D721Med (cell line): ENCODE measurements around the gene HADHA.

Source experiments
- DNase-seq: peaks from one replicate; pipeline ENCODE4 v3.0.0; 2011; ENCODE audit warnings: low spot score; ENCODE audit not compliant: insufficient read length
- FAIRE-seq: peaks from 2 replicates; lab custom pipeline; 2011; peaks lifted over from hg19 to GRCh38; lab: Jason Lieb, UNC
- TF ChIP-seq, protein P1 (sequence below): IDR thresholded peaks from 2 replicates; pipeline ENCODE4 v1.5.1; 2012; ENCODE audit warnings: mild to moderate bottlenecking, control low read depth; ENCODE audit not compliant: insufficient read depth; ENCODE audit errors: missing control alignments

HADHA gene

GRCh38 chr2:26157580-26157979 lies 86.9 kb downstream of the HADHA start:
- DNase-seq = no peak
- TF ChIP-seq, protein P1, sequence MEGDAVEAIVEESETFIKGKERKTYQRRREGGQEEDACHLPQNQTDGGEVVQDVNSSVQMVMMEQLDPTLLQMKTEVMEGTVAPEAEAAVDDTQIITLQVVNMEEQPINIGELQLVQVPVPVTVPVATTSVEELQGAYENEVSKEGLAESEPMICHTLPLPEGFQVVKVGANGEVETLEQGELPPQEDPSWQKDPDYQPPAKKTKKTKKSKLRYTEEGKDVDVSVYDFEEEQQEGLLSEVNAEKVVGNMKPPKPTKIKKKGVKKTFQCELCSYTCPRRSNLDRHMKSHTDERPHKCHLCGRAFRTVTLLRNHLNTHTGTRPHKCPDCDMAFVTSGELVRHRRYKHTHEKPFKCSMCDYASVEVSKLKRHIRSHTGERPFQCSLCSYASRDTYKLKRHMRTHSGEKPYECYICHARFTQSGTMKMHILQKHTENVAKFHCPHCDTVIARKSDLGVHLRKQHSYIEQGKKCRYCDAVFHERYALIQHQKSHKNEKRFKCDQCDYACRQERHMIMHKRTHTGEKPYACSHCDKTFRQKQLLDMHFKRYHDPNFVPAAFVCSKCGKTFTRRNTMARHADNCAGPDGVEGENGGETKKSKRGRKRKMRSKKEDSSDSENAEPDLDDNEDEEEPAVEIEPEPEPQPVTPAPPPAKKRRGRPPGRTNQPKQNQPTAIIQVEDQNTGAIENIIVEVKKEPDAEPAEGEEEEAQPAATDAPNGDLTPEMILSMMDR = no peak
- FAIRE-seq = no peak

- DNase-seq = no peak
- no peak for FAIRE-seq
- TF ChIP-seq, protein P1 = no peak
Measured at GRCh38 chr2:26150243-26150642, 94.2 kb downstream of the HADHA start.

DNA sequence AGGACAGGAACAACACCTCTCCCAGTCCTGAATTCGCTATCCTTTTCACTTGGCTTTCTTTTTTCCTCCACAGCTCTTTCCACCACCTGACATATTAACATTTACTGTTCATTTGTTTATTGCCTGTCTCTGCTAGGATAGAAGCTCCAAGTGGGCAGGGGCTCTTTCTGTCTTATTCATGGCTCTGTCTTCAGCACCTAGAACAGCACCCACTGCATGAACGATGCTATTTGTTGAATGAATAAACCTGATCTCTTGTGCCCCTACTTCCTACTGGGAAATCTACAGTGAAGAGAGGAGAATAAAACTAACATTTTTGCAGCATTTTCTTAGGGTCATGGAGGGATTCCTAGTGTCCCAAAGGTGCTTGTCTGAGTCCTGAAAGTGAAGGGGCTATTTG lies 95.9 kb downstream of the HADHA start:
- no peak for DNase-seq
- no peak for FAIRE-seq
- TF ChIP-seq, protein P1 = no peak

GRCh38 chr2:26144953-26145680 lies 99.3 kb downstream of the HADHA start:
- DNase-seq (peak; percentile 50), FAIRE-seq (no peak)
- TF ChIP-seq, protein P1 = peak; percentile 83

- DNase-seq = no peak
- no peak for FAIRE-seq
- TF ChIP-seq, protein P1 = no peak
Measured at GRCh38 chr2:26144031-26144430, 100.4 kb downstream of the HADHA start.

- DNase-seq (no peak), FAIRE-seq (no peak)
- TF ChIP-seq, protein P1 = no peak
Measured at GRCh38 chr2:26141145-26141769, 103.2 kb downstream of the HADHA start.
